Hematopoietic multipotent progenitor cell treated with erythropoietin and hydrocortisone succinate and interleukin-3 and kit ligand, for 15 days (in vitro differentiated cells): ENCODE results near the gene OAS2.
"Not testable (repeated sequence)": the region's sequence is repeated elsewhere in the genome, so short reads cannot be mapped to it uniquely, and the experiment has no call there.

ENCODE experiments used
- DNase-seq: peaks from one replicate; pipeline ENCODE4 v3.0.0-alpha.2; 2015; ENCODE audit warnings: low spot score

The OAS2 gene

GRCh38 chr12:112985642-112986290, 7.4 kb downstream of the OAS2 start:
- DNase-seq: no peak

GRCh38 chr12:112986291-112986800, 8.0 kb downstream of the OAS2 start:
- no peak for DNase-seq

GRCh38 chr12:112987561-112987960, 9.2 kb downstream of the OAS2 start:
- no peak for DNase-seq

GRCh38 chr12:112988224-112988623, 9.9 kb downstream of the OAS2 start:
- DNase-seq: no peak

DNA sequence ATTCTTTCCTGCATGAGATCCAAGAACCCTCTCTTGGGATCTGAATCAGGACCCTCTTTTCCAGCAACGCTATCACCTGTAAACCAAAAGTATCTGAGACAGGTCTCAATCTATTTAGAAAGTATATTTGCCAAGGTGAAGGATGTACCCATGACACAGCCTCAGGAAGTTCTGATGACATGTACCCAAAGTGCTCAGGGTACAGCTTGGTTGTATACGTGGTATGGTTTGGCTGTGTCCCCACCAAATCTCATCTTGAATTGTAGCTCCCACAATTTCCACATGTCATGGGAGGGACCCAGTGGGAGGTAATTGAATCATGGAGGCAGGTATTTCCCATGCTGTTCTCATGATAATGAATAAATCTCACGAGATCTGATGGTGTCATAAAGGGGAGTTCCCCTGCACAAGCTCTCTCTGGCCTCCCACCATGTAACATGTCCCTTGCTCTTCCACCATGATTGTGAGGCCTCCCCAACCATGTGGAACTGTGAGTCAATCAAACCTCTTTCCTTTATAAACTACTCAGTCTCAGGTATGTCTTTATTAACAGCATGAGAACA, 10.6 kb downstream of the OAS2 start:
- DNase-seq: not testable (repeated sequence)

DNA sequence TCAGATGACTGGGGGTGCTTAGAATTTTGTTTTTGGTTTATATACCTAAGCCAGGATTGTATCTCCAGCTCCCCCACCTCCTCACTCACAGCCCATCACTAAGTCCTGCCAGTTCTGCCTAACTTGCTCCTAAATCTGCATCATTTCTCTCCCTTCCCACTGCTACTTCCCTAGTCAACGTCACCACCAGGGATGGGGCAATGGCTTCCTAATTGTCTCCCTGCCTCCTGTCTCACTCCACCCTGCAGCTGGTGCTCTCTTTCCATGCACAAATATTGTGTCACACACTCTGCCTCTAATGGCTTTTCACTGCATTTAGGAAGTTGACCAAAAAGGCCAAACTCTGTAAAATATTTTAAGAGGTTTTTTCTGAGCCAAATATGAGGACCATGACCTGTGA, 11.5 kb downstream of the OAS2 start:
- no peak for DNase-seq

DNA sequence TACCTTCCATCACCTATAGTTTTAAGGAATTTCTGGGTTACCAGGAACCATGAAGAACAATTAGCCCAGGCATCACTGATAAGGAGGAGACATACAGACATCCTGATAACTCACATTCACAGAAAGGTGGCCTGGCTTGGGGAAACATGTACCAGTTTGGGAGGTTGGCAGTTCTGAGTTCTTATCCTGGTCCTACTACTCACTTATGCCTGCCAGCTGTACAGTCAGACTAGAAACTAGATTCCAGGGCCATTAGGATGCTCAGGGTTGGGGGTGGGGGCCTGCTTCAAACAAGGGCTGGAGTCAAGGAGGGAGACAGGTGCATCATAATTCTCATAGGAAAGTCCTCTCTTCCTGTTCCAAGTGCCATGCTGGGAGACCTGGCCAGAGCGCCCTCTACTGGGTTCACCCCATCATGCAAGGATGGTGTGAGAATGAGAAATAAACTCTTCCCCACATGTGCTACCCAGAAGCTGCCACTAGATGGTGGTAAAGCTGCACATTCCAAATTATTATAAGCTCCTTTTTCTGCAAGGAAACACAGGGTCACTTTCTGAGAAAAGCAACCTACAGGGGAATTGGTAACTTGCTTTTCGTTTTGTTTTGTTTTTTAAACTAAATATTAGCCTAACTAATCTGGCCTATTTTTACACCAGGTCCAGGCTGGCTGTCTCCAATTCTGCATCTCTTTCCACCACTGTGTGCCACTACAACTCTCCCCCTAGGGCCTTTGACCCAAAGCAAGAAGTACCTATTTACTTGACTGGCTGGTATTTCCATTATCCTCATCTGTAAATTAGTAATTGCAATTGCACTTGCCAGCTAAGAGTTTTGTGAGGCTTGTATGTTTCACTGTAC, 14.5 kb downstream of the OAS2 start:
- peak; percentile 53 for DNase-seq

DNA sequence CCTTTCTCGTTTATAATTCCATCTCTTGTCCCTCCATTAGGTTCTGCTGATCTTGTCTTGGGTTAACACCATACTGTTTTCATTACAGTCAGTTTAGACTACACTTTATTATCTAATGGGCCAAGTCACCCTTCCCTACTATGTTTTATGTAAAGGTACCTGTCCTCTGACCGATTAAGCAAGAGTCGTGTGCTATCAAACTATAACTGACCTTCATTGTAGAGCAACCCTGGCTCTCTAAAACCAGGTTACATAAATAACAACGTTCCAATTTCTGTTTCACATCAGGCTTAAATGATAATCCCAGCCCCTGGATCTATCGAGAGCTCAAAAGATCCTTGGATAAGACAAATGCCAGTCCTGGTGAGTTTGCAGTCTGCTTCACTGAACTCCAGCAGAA, 16.7 kb downstream of the OAS2 start:
- no peak for DNase-seq

- no peak for DNase-seq
These were observed 18.2 kb downstream of the OAS2 start for GRCh38 chr12:112996501-112996900.

DNA sequence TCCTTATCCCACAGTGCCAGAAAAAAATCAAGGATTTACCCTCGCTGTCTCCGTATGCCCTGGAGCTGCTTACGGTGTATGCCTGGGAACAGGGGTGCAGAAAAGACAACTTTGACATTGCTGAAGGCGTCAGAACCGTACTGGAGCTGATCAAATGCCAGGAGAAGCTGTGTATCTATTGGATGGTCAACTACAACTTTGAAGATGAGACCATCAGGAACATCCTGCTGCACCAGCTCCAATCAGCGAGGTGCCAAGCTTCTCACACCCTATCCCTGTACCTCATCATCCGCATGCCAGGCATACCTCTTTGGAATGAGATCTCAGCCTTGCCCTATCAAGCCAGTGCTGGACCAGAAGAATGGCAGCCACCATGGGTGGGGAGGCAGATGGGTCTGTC, 19.2 kb downstream of the OAS2 start:
- no peak for DNase-seq

GRCh38 chr12:112998987-112999767, 20.9 kb downstream of the OAS2 start:
- no peak for DNase-seq

DNA sequence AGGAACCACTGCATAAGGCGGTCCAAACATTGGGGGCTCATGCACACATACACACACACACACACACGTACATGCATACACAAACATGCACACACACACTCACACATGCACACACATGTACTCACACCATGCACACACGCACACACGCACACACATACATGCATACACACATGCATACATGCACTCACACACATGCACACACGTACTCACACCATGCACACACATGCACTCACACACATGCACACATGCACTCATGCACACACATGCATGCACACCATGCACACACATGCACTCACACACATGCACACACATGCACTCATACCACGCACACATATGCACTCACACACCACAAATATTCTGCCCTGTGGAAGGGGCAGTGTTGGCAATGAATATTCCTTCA, 22.1 kb downstream of the OAS2 start:
- no peak for DNase-seq

- DNase-seq: no peak
These were observed 23.8 kb downstream of the OAS2 start for GRCh38 chr12:113002155-113002554.

DNA sequence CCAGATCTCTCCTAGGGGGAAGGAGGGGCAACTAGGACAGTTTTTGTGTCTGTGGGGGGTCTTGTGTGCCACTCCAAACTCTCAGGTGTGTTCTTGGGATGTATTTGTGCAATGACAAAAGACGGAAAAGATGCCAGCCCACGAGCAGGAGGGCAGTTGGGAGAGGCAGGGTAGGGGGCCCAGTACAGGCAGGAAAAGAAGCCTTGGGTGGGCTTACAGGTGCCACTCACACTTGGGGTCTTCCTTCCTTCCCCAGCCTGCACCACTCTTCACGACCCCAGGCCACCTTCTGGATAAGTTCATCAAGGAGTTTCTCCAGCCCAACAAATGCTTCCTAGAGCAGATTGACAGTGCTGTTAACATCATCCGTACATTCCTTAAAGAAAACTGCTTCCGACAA, 24.4 kb downstream of the OAS2 start:
- no peak for DNase-seq

- no peak for DNase-seq
These were observed 25.3 kb downstream of the OAS2 start for GRCh38 chr12:113003636-113004035.

GRCh38 chr12:113005762-113006161, 27.4 kb downstream of the OAS2 start:
- DNase-seq: no peak

DNA sequence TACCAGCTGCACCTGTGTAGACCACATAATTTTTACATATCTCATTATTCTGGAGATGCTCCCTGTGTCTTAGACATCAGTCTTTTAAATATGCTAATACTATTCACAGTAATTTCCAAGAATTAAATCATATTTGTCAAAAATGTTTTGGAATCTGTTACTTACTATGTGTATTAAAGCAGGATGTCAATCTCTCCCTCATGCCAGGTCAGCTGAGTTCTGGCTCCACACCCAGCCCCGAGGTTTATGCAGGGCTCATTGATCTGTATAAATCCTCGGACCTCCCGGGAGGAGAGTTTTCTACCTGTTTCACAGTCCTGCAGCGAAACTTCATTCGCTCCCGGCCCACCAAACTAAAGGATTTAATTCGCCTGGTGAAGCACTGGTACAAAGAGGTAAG, 27.9 kb downstream of the OAS2 start:
- no peak for DNase-seq

GRCh38 chr12:113006641-113007040, 28.3 kb downstream of the OAS2 start:
- DNase-seq: no peak

DNA sequence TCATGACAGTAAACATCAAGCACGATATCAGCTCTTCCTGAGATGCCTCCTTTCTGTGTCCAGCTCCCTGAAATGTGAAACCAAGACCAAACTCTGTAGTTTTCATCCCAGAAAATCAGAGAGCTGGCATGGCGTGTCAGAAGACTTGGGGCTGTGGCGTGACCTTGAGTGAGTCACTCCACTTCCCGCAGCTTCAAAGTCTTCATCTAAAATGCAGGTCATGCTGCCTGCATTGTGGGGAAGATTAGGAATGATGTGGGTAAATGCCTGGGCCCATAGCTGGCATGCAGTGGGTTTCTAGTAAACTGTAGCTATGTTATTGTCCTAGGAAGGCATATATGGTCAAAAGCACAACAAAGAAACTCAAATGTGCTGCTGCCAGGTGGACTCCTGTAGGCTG, 28.8 kb downstream of the OAS2 start:
- DNase-seq: no peak

DNA sequence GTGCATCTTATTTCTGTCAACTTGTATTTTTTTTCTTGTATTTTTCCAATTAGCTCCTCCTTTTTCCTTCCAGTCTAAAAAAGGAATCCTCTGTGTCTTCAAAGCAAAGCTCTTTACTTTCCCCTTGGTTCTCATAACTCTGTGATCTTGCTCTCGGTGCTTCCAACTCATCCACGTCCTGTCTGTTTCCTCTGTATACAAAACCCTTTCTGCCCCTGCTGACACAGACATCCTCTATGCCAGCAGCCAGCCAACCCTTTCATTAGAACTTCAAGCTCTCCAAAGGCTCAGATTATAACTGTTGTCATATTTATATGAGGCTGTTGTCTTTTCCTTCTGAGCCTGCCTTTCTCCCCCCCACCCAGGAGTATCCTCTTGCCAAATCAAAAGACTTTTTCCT, 32.4 kb downstream of the OAS2 start:
- no peak for DNase-seq

DNA sequence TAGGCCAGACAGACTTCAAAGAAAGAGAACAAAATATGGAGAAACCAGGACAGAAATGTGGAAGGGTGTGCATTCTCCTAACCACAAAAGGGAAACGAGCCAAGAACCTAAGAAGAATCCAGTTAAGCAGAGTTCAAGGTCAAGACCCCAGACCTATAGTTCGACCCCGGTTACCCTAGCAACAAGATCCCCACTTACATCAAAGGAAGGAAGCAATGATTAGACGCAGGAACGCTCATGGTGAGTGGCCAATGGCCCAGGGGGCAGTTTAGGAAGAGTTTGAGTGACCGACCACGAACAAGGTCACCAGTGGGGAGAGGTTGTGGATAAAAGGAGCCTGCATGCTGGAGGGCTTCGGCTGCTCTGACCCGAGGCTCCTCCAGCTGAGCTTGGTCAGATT, 36.2 kb downstream of the OAS2 start:
- DNase-seq: no peak

- DNase-seq: no peak
These were observed 38.5 kb downstream of the OAS2 start for GRCh38 chr12:113016796-113017195.
